ENCODE data around the gene SLX4IP.
"Not testable (repeated sequence)": the region's sequence is repeated elsewhere in the genome, so short reads cannot be mapped to it uniquely, and the experiment has no call there.

The SLX4IP gene

GRCh38 chr20:10434832-10435812 is at the start of gene SLX4IP:
Gene SLX4IP, plus strand, starts transcription at chr20:10435305. Its CDS starts 22,900 bp downstream, at chr20:10458205.
- DNase-seq: peak; percentile 83

GRCh38 chr20:10385850-10386544 is 49.1 kb upstream of the SLX4IP start:
- no peak for DNase-seq

- DNase-seq: no peak
Measured at GRCh38 chr20:10387686-10388085, 47.4 kb upstream of the SLX4IP start.

GRCh38 chr20:10388597-10388996 is 46.5 kb upstream of the SLX4IP start:
- DNase-seq: no peak

- no peak for DNase-seq
Measured at GRCh38 chr20:10390709-10391108, 44.4 kb upstream of the SLX4IP start.

GRCh38 chr20:10394752-10395151 is 40.4 kb upstream of the SLX4IP start:
- DNase-seq: not testable (repeated sequence)

GRCh38 chr20:10398834-10399369 is 36.2 kb upstream of the SLX4IP start:
- no peak for DNase-seq

GRCh38 chr20:10402938-10403608 is 32.0 kb upstream of the SLX4IP start:
- DNase-seq: no peak

GRCh38 chr20:10404023-10404628 is 31.0 kb upstream of the SLX4IP start:
- no peak for DNase-seq

- no peak for DNase-seq
Measured at GRCh38 chr20:10404959-10405530, 30.1 kb upstream of the SLX4IP start.

- DNase-seq: no peak
Measured at GRCh38 chr20:10408108-10408813, 26.8 kb upstream of the SLX4IP start.

GRCh38 chr20:10411673-10412072 is 23.4 kb upstream of the SLX4IP start:
- no peak for DNase-seq

GRCh38 chr20:10412591-10413408 is 22.3 kb upstream of the SLX4IP start:
- no peak for DNase-seq

- DNase-seq: no peak
Measured at GRCh38 chr20:10415013-10415650, 20.0 kb upstream of the SLX4IP start.

- DNase-seq: not testable (repeated sequence)
Measured at GRCh38 chr20:10417218-10417617, 17.9 kb upstream of the SLX4IP start.

GRCh38 chr20:10419550-10420133 is 15.5 kb upstream of the SLX4IP start:
- no peak for DNase-seq

GRCh38 chr20:10423735-10424134 is 11.4 kb upstream of the SLX4IP start:
- DNase-seq: no peak

GRCh38 chr20:10427060-10427692 is 7.9 kb upstream of the SLX4IP start:
- no peak for DNase-seq

- DNase-seq: no peak
Measured at GRCh38 chr20:10428008-10428407, 7.1 kb upstream of the SLX4IP start.
